Measurements from ENCODE around the gene XRCC6. TPM values are rescaled to one million over a fixed set of nuclear protein-coding genes. Genes with fewer than 3 reads are reported as not detected.

The XRCC6 gene
- total RNA-seq, 2 experiments from 2014 or later = 162 TPM

DNA sequence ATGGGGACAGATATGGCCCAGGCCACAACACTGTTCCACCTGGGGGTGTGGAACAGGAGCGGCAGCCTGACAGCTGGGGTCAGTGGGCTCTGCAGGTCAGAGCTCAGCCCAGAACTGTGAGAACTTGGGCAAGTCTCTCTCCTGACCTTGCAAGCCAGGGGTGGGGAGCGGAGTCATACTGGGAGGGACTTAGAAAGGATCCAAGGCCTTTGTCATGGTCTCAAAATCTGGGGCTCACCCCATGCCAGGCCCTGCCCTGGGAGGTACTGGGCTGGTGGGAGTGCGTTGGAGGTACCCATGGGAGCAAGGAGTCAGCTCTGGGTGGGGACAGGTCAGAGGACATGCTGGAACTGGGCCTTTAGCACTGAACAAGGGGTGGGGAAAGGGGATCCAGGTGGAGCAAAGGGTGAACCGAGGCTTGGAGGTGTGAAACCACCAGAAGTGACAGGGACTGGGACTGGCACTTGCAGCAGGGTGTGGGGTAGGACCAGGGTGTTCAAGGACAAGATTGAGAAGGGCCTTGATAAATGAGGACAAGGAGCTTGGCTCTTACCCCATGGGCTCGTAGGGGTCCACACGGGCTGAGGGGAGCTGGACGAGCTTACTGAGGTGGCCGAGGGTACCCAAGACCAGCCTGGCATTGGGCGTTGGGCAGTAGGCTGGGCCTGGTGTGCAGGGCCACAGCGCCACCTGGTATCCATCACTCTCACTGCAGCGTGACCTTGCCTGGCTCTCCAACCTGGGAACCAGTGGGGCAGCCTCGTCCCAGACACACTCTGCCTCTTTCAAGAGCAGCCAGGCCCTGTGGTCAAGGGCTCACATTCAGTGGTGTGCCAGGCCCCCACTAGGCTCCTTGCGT, 24.1 kb upstream of the XRCC6 start:
- ATAC-seq (ENCODE audit: poor library complexity) (peak; percentile 71), DNase-seq (peak in 11 of 14 experiments; percentile 11 to 63 (median 21))
- H3K27ac Mint-ChIP-seq = no peak overlapping the region
- TF ChIP-seq, protein P1, sequence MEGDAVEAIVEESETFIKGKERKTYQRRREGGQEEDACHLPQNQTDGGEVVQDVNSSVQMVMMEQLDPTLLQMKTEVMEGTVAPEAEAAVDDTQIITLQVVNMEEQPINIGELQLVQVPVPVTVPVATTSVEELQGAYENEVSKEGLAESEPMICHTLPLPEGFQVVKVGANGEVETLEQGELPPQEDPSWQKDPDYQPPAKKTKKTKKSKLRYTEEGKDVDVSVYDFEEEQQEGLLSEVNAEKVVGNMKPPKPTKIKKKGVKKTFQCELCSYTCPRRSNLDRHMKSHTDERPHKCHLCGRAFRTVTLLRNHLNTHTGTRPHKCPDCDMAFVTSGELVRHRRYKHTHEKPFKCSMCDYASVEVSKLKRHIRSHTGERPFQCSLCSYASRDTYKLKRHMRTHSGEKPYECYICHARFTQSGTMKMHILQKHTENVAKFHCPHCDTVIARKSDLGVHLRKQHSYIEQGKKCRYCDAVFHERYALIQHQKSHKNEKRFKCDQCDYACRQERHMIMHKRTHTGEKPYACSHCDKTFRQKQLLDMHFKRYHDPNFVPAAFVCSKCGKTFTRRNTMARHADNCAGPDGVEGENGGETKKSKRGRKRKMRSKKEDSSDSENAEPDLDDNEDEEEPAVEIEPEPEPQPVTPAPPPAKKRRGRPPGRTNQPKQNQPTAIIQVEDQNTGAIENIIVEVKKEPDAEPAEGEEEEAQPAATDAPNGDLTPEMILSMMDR (IDR thresholded peaks at IDR 0.05) = peak; percentile 50
- no peaks in the 10 kb centered on the region for H3K9me3 Mint-ChIP-seq
- Histone ChIP-seq H3K4me1 (ENCODE audit: insufficient read depth, low read length) (no peaks in the 10 kb centered on the region), H3K27ac (ENCODE audit: low read depth in 1 of 2, low read length in 2 of 2) (no peak overlapping the region), H3K36me3 (ENCODE audit: insufficient read depth, low read length) (peaks cover 18% of the 10 kb centered on the region), H3K9me3 (ENCODE audit: control insufficient read depth in 1 of 2, insufficient read depth in 1 of 2, low read length in 2 of 2) (no peaks in the 10 kb centered on the region), H3K4me3 (ENCODE audit: low read length) (no peak overlapping the region), H3K27me3 (ENCODE audit: control insufficient read depth in 1 of 2, insufficient read depth in 2 of 2, low read length in 2 of 2) (no peaks in the 10 kb centered on the region)
- intact Hi-C loops (cut with DNase I, micrococcal nuclease) = loop anchor here (1.0 to 10.0 kb wide), 4 partner anchors 54 to 194 kb away; partner anchors contain the start of genes ACO2 (in 1 of the 2) and PHF5A (in 1 of the 2)
- H3K27me3 Mint-ChIP-seq = no peaks in the 10 kb centered on the region
- H3K36me3 Mint-ChIP-seq (ENCODE audit: low read depth) = peaks cover 17% of the 10 kb centered on the region
- POLR2A ChIA-PET = interaction anchor here (1.7 kb wide), 1 partner anchor 8 kb away, joined by 8 read pairs; the partner anchor contains the start of gene PMM1
- CTCF ChIA-PET = interaction anchor here (0.5 kb wide), 1 partner anchor 47 kb away, joined by 4 read pairs; no protein-coding TSS in a partner anchor
- no peaks in the 10 kb centered on the region for H3K4me1 Mint-ChIP-seq (ENCODE audit: low read depth)
- no peak overlapping the region for H3K4me3 Mint-ChIP-seq

DNA sequence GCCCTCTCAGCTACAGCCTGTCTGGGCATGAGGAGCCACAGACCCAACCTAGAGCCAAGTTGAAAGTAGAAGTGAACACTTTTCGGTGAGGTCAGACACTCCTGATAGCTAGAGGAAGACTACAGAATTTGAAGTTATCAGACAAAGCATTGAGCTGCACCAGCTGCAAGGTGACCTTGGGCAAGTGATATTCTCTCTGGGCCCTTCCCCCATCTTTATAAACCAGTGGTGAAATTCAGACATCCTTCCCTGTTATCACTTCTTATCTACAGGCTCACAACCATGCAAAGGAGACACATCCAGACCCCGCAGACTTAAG, 23.5 kb upstream of the XRCC6 start:
- TF ChIP-seq, protein P1 (IDR thresholded peaks at IDR 0.05) = no peak
- peaks cover 21% of the 10 kb centered on the region for H3K36me3 Mint-ChIP-seq (ENCODE audit: low read depth)
- peaks cover 4% of the 10 kb centered on the region for H3K4me1 Mint-ChIP-seq (ENCODE audit: low read depth)
- CTCF ChIA-PET = interaction anchor here (0.5 kb wide), 1 partner anchor 47 kb away, joined by 4 read pairs; no protein-coding TSS in a partner anchor
- no peak for ATAC-seq (ENCODE audit: poor library complexity)
- no peak overlapping the region for H3K27ac Mint-ChIP-seq
- Histone ChIP-seq H3K4me1 (ENCODE audit: insufficient read depth, low read length) (no peaks in the 10 kb centered on the region), H3K4me3 (ENCODE audit: low read length) (no peak overlapping the region), H3K27me3 (ENCODE audit: control insufficient read depth in 1 of 2, insufficient read depth in 2 of 2, low read length in 2 of 2) (no peaks in the 10 kb centered on the region), H3K36me3 (ENCODE audit: insufficient read depth, low read length) (peaks cover 24% of the 10 kb centered on the region), H3K9me3 (ENCODE audit: control insufficient read depth in 1 of 2, insufficient read depth in 1 of 2, low read length in 2 of 2) (no peaks in the 10 kb centered on the region), H3K27ac (ENCODE audit: low read depth in 1 of 2, low read length in 2 of 2) (no peak overlapping the region)
- intact Hi-C loops (cut with DNase I, micrococcal nuclease) = loop anchor here (1.0 to 10.0 kb wide), 4 partner anchors 55 to 195 kb away; partner anchors contain the start of genes ACO2 (in 1 of the 2) and PHF5A (in 1 of the 2)
- H3K9me3 Mint-ChIP-seq = no peaks in the 10 kb centered on the region
- H3K27me3 Mint-ChIP-seq = no peaks in the 10 kb centered on the region
- no peak overlapping the region for H3K4me3 Mint-ChIP-seq
- DNase-seq = no peak
- POLR2A ChIA-PET = interaction anchor here (1.7 to 1.8 kb wide), 2 partner anchors 8 to 23 kb away, joined by 4 to 8 read pairs; partner anchors contain the start of genes DESI1, PMM1 and XRCC6

DNA sequence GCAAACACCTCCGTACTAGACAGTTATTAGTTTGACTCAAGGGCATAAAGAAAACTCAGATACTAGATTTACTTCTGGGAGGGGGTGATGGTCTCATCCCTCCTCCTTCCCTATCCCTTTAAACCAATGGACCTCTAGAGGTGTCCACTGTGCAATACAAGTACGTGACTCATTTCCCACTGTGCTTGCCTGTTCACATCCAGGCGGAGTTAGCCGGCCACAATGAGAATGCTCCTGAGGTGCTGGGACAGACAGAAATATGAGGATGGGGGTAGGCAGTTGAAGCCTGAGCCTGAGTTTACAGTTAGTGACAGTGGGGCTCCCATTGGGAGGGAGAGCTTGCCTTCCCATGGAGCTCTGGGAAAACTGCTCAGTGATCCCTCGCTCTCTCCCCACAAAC, 23.0 kb upstream of the XRCC6 start:
- Mint-ChIP-seq H3K4me1 (ENCODE audit: low read depth) (peaks cover 8% of the 10 kb centered on the region), H3K9me3 (no peaks in the 10 kb centered on the region), H3K27me3 (no peaks in the 10 kb centered on the region), H3K4me3 (no peak overlapping the region), H3K36me3 (ENCODE audit: low read depth) (peaks cover 26% of the 10 kb centered on the region), H3K27ac (no peak overlapping the region)
- ChIA-PET CTCF (no interaction called here), POLR2A (interaction anchor here (1.7 to 1.8 kb wide), 2 partner anchors 9 to 23 kb away, joined by 4 to 8 read pairs; partner anchors contain the start of genes DESI1, PMM1 and XRCC6)
- DNase-seq (no peak), ATAC-seq (ENCODE audit: poor library complexity) (no peak)
- Histone ChIP-seq H3K9me3 (ENCODE audit: control insufficient read depth in 1 of 2, insufficient read depth in 1 of 2, low read length in 2 of 2) (no peaks in the 10 kb centered on the region), H3K4me1 (ENCODE audit: insufficient read depth, low read length) (peaks cover 4% of the 10 kb centered on the region), H3K36me3 (ENCODE audit: insufficient read depth, low read length) (peaks cover 29% of the 10 kb centered on the region), H3K27me3 (ENCODE audit: control insufficient read depth in 1 of 2, insufficient read depth in 2 of 2, low read length in 2 of 2) (no peaks in the 10 kb centered on the region), H3K27ac (ENCODE audit: low read depth in 1 of 2, low read length in 2 of 2) (no peak overlapping the region), H3K4me3 (ENCODE audit: low read length) (no peak overlapping the region)
- TF ChIP-seq, protein P1 (IDR thresholded peaks at IDR 0.05) = no peak
- intact Hi-C loops (cut with DNase I, micrococcal nuclease) = loop anchor here in 1 of 2 experiments (10.0 kb wide), 1 partner anchor 133 kb away; the partner anchor contains the start of genes ACO2 and PHF5A

Measured in CD4-positive, alpha-beta T cell (primary cell).